Erythroblast (primary cell): Measurements from ENCODE around the gene OSGEP.

Experiments used
- GATA1 ChIP-seq: IDR thresholded peaks from 2 replicates; pipeline ENCODE4 v1.6.1; 2011; ENCODE audit warnings: low read depth, mild to moderate bottlenecking, control low read depth, low read length, moderate library complexity
- POLR2A ChIP-seq: IDR thresholded peaks from 2 replicates; pipeline ENCODE4 v1.6.1; 2011; ENCODE audit warnings: mild to moderate bottlenecking, low read length

DNA sequence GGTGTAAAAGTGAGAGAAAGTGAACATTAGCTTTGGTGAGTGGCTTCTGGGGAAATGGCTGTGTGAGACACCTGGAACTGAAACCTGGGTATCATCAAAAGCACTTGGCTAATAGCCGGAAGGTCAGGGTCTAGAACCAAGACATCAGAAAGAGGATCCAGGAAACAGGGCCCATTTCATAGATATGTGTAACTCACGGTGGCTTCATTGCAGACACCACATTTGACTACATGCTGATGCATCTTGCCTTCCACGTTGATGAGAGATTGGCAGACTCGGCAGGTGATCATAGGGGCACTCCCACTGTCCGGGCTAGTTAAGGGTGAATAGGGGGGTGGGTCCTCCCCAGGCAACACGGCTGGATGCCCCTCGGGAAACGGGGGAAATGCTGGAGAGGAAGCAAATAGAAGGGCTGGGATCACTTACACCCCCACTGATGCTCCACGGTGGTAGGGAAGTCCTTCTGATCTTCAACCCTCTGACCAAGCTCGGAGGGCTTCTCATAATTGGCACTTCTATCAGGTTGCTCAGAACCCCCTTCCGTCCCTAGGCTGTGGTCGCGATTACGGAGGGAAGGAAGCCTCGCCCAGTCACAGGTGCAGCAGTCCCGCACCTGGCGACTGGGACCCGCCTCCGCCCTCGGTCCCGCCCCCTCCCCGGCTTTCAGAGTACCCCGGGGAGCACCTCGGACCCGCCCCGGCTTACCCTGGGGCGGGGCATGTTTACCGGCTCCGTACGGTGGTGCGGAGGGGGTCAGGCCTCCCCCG, 6.0 kb upstream of the OSGEP start:
- no peak for TF ChIP-seq POLR2A
- no peak for TF ChIP-seq GATA1
